Prostate gland (tissue), 2 donors: ENCODE measurements around the gene WNT16.

Source experiments
- CTCF ChIP-seq, 4 experiments: fragments of 200-600 bp in 2 of 4; fragments of 450-650 bp in 2 of 4; sonication (generic) in 2 of 4; IDR thresholded peaks; 1 replicate in 3 of 4; 2 replicates in 1 of 4; pipeline ENCODE4 v1.5.1; 2016 to 2019; ENCODE audit warnings: antibody characterized with exemption in 4 of 4, mild to moderate bottlenecking in 2 of 4, moderate library complexity in 2 of 4
- POLR2A ChIP-seq: fragments of 450-650 bp; IDR thresholded peaks from one replicate; pipeline ENCODE4 v1.6.1; 2016; ENCODE audit warnings: antibody characterized with exemption, mild to moderate bottlenecking
- POLR2AphosphoS5 ChIP-seq: sonication (generic); formaldehyde crosslinking; IDR thresholded peaks from one replicate; pipeline ENCODE4 v1.6.1; 2017; ENCODE audit warnings: antibody characterized with exemption

- TF ChIP-seq POLR2A (no peak), CTCF (IDR thresholded peaks at IDR 0.05) (peak in 1 of 4 experiments; percentile 25), POLR2AphosphoS5 (no peak)
These were observed 44.4 kb downstream of the WNT16 start for GRCh38 chr7:121373177-121373576.
